Lung (tissue), 12 donors: ENCODE data around the gene EDEM3. TPM values are rescaled to one million over a fixed set of nuclear protein-coding genes. Genes with fewer than 3 reads are reported as not detected.

Experiments used
- ATAC-seq: fragments of 200-7000 bp; cut with Tn5 transposase; one replicate; pipeline ENCODE4 v1.9.1; 2020; ENCODE audit warnings: moderate number of reproducible peaks; ENCODE audit not compliant: insufficient read depth, low FRiP score
- DNase-seq, 3 donors: peaks; one replicate each; pipeline ENCODE4 v3.0.0-alpha.2; 2013 to 2017
- H3K27ac ChIP-seq, 2 donors: one replicate each; pipeline ENCODE4 v1.5.1; 2013; ENCODE audit warnings: mild to moderate bottlenecking in 2 of 2, moderate library complexity in 2 of 2, control low read depth in 1 of 2, inconsistent platforms in 1 of 2, low read depth in 1 of 2, low read length in 1 of 2
- H3K27me3 ChIP-seq, 3 donors: one replicate each; pipeline ENCODE4 v1.5.1; 2013; ENCODE audit warnings: low read length in 2 of 3; ENCODE audit not compliant: control insufficient read depth in 3 of 3, insufficient read depth in 3 of 3
- H3K36me3 ChIP-seq, 4 donors: one replicate each; pipeline ENCODE4 v1.5.1; 2013; ENCODE audit warnings: low read length in 4 of 4, mild to moderate bottlenecking in 1 of 4, moderate library complexity in 1 of 4; ENCODE audit not compliant: control insufficient read depth in 4 of 4, insufficient read depth in 4 of 4
- H3K4me1 ChIP-seq, 5 donors: one replicate each; pipeline ENCODE4 v1.5.1; 2013; ENCODE audit warnings: low read length in 5 of 5, mild to moderate bottlenecking in 2 of 5, moderate library complexity in 1 of 5; ENCODE audit not compliant: control insufficient read depth in 5 of 5, insufficient read depth in 5 of 5
- H3K4me3 ChIP-seq: one replicate; pipeline ENCODE4 v1.5.1; 2013; ENCODE audit warnings: mild to moderate bottlenecking, control low read depth, moderate library complexity
- H3K9ac ChIP-seq, 2 donors: one replicate each; pipeline ENCODE4 v1.5.1; 2013; ENCODE audit warnings: low read length in 2 of 2, control low read depth in 1 of 2; ENCODE audit not compliant: insufficient read depth in 1 of 2
- H3K9me3 ChIP-seq, 4 donors: one replicate each; pipeline ENCODE4 v1.5.1; 2013; ENCODE audit warnings: low read length in 3 of 4, mild to moderate bottlenecking in 1 of 4, moderate library complexity in 1 of 4; ENCODE audit not compliant: control insufficient read depth in 4 of 4, insufficient read depth in 3 of 4
- CTCF ChIP-seq: IDR thresholded peaks from 2 replicates; pipeline ENCODE4 v1.5.1; 2012; ENCODE audit warnings: mild to moderate bottlenecking; ENCODE audit errors: control extremely low read depth, extremely low read depth
- WGBS, 2 donors: extraction: QIAGEN DNeasy Blood & Tissue Kit; methylation state at CpG; one replicate each; pipeline ENCODE4 v1.1.7; 2013; 5-methylcytosine and 5-hydroxymethylcytosine counted together
- polyA plus RNA-seq, 2 donors: library from polyadenylated mRNA; stranded (reverse); fragments of 200-250 nt; gene quantifications; one replicate each; pipeline ENCODE4 v1.2.1, GENCODE V29; 2013
- total RNA-seq, 2 donors: library from RNA; depleted of rRNA in 1 of 2; stranded (reverse); fragments of >200 nt in 1 of 2; gene quantifications; one replicate each; pipeline ENCODE4 v1.2.1, GENCODE V29; 2014 to 2021
- donor health status: control.
- donor health status: control.
- donor health status: Bipolar disorder and iron deficiency.
- donor health status: healthy.
- donor health status: DM: yes; HTN: yes; CAD: no.

EDEM3 gene
- total and polyA plus RNA-seq, 4 donors, result 12.2 to 54.9 (median 21.1) TPM

- no peak for DNase-seq
- Histone ChIP-seq H3K9ac (no peak overlapping the region), H3K4me3 (no peak overlapping the region), H3K27ac (no peak overlapping the region), H3K9me3 (peaks cover 0 to 2% (median 0%) of the 10 kb centered on the region in 4 donors), H3K36me3 (no peaks in the 10 kb centered on the region), H3K4me1 (peaks cover 0 to 5% (median 2%) of the 10 kb centered on the region in 5 donors), H3K27me3 (no peaks in the 10 kb centered on the region)
- no peak for ATAC-seq
- 87 to 97% methylated on average over 6 of the region's 6 CpGs for WGBS, 2 donors
- TF ChIP-seq CTCF, result no peak
Observed at GRCh38 chr1:184648856-184649201, 105.8 kb downstream of the EDEM3 start.

DNA sequence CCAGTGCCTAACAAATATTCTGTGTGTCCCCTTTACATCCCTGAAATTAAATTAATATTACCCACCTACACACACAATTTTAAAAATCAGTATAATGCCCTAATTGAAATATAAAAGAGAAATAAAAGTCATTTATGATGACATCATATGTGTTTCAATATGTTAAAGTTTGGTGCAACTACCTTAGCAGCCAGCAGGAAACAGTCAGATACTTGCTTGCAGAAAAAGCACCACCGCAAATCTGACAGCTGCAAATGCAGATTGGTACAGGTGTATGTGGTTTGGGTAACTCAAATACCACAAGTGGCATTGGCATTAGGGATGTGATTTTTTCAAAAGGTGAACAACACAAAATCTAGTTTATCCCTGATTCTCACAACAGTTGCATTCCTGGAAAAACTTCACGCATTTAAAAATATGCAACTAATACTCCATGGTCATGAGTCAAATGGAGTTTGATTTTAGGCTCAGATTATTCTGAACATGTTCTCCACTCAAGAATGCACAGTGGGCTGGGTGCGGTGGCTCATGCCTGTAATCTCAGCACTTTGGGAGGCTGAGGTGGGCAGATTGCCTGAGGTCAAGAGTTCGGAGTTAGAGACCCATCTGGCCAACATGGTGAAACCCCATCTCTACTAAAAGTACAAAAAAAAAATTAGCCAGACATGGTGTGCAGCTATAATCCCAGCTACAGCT, 106.3 kb downstream of the EDEM3 start:
- Histone ChIP-seq H3K4me1 (peaks cover 0 to 5% (median 2%) of the 10 kb centered on the region in 5 donors), H3K27me3 (no peaks in the 10 kb centered on the region), H3K9me3 (peaks cover 0 to 2% (median 0%) of the 10 kb centered on the region in 4 donors), H3K9ac (no peak overlapping the region), H3K36me3 (no peaks in the 10 kb centered on the region), H3K4me3 (no peak overlapping the region), H3K27ac (no peak overlapping the region)
- WGBS, 2 donors, result 94 to 96% methylated on average over 4 of the region's 4 CpGs
- ATAC-seq, result no peak
- TF ChIP-seq CTCF, result no peak
- DNase-seq, result no peak

GRCh38 chr1:184647471-184647870, 107.2 kb downstream of the EDEM3 start:
- H3K9me3 ChIP-seq, result peaks cover 0 to 1% (median 0%) of the 10 kb centered on the region in 4 donors
- H3K4me3 ChIP-seq, result no peak overlapping the region
- H3K9ac ChIP-seq, result no peak overlapping the region
- no peaks in the 10 kb centered on the region for H3K27me3 ChIP-seq
- ATAC-seq (no peak), DNase-seq (no peak)
- peaks cover 0 to 5% (median 2%) of the 10 kb centered on the region in 5 donors for H3K4me1 ChIP-seq
- TF ChIP-seq CTCF, result no peak
- 82 to 97% methylated on average over 4 of the region's 4 CpGs for WGBS, 2 donors
- no peak overlapping the region for H3K27ac ChIP-seq
- no peaks in the 10 kb centered on the region for H3K36me3 ChIP-seq

DNA sequence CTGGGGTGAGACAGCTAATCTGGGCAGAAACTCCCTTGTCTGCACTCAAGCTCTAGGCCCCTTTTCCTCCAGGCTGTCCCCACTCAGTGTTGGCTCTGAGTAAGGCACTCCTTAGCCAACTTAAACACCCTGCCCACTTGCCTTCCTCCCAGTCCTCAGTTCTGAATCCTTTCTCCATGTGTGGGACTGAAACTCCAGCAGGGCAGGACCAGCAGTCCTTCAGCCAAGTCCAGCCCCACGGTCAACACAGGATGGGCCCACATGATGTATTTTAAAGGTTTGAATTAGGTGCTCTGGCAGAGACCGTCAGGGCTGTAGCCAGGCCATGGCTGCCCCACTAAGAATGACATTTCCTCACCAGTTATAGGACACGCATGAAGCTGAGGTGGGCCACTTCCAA, 107.8 kb downstream of the EDEM3 start:
- 93% methylated on average over 3 of the region's 3 CpGs for WGBS, 2 donors
- Histone ChIP-seq H3K27ac (no peak overlapping the region), H3K4me1 (peaks cover 0 to 5% (median 2%) of the 10 kb centered on the region in 5 donors), H3K27me3 (no peaks in the 10 kb centered on the region), H3K36me3 (no peaks in the 10 kb centered on the region), H3K9ac (no peak overlapping the region), H3K4me3 (no peak overlapping the region), H3K9me3 (no peaks in the 10 kb centered on the region)
- ATAC-seq, result no peak
- DNase-seq, result no peak
- TF ChIP-seq CTCF, result no peak
